Activated naive CD4-positive, alpha-beta T cell treated with anti-CD3 and anti-CD28 coated beads, Interleukin-2, amount 50 U/mL, for 16 hours (primary cell): Measurements from ENCODE around the gene TMEM54.
"Not testable (repeated sequence)": the region's sequence is repeated elsewhere in the genome, so short reads cannot be mapped to it uniquely, and the experiment has no call there.

ENCODE experiments used
- DNase-seq: peaks from one replicate; pipeline ENCODE4 v3.0.0-alpha.2; 2020

Gene TMEM54

DNA sequence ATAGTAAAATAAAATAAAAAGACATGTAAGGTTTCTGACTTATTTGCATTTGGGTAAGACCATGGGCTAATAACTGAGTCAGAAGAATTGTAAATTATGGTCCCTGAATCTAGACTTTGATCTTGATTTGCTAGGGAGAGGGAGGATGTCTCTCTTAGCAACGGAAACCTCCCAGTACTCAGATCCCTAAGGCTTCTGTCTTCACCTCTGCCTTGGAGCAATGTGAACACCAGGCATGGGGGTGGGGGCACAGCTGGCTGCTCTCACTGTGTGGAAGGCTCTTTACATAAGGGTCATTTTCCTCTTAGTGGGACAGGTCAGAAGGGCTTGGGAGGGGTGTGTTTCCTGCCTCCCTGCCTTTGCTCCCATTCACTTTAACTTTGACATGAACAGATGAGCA is 17.0 kb upstream of the TMEM54 start:
- DNase-seq, result no peak

DNA sequence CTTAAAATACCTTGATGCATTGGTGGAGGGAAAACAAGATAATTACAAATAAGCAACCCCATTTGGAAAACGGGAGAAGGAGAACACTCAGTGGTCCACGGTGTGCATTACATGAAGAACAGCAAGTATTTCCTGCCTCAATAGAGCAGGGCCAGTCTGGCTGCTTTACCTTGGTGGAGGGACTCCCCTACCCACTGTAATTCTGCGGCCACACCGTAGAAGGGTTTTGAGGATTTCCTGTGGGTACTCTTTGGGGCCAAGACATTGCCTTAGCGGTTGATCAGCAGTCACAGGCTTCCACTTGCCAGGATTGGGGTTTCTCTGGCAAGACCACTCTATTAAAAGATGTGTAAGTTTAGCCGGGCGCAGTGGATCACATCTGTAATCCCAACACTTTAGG is 16.3 kb upstream of the TMEM54 start:
- no peak for DNase-seq

DNA sequence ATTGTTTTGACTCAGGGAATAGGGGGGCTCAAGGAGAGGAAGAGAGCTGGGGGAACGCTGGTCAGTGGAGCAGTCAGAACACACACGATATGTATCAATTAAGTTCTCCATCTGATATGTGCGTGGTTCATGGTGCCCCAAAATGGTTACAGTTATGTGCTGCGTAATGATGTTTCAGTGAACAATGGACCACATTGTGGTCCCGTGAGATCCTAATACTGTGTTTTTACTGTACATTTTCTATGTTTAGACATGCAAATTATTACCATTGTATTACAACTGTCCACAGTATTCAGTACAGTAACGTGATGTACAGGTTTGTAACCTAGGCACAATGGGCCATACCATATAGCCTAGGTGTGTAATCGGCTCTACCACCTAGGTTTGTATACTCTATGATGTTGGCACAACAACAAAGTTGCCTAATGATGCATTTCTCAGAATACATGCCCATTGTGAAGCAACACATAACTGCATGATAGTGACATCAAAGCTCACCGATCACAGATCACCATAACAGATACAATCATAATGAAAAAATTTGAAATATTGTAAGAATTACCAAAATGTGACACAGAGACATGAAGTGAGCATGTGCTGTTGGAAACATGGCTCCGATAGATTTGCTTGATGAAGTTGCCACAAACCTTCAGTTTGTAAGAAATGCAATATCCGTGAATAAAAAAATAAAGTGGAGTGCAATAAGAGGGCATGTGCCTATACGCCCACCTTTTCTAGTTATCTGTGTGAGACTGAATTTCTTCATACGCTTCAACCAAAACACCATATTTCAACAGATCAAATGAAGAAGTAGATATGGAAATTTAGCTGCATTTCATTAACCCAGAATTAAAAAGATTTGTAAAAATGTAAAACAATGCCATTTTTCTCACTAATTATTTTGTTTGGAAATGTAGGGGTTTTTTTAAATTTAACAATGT is 14.8 kb upstream of the TMEM54 start:
- no peak for DNase-seq

DNA sequence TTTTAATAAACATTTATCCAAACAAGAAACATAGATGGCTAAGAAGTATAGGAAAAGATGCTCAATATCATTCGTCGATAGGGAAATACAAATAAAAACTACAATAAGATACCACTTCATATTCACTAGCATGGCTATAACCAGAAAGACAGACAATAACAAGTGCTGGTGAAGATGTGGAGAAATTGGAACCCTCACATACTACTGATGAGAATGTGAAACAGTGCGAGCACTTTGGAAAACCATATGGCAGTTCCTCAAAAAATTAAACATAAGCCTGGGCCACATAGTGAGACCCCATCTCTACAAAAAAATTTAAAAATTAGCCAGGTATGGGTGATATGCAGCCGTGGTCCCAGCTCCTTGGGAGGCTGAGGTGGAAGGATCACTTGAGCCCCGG is 9.1 kb upstream of the TMEM54 start:
- DNase-seq, result no peak

DNA sequence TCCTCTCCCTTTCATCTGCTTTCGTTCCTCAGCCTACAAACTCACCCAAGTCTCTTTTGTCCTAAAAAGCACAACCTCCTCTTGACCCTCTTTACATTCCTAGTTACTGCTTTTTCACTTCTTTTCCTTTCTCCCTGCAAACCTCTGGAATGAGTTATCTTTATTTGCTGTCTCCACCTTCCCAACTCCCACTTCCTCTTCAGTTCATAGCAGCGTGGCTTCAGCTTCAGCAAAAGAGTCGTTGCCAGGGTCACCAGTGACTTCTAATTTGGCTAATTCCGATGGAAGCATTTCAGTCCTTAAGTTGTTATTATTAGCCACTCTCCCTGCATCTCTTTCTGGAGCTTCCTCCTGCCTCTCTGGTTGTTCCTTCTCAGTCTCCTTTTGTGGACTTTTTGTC is 6.2 kb upstream of the TMEM54 start:
- no peak for DNase-seq

DNA sequence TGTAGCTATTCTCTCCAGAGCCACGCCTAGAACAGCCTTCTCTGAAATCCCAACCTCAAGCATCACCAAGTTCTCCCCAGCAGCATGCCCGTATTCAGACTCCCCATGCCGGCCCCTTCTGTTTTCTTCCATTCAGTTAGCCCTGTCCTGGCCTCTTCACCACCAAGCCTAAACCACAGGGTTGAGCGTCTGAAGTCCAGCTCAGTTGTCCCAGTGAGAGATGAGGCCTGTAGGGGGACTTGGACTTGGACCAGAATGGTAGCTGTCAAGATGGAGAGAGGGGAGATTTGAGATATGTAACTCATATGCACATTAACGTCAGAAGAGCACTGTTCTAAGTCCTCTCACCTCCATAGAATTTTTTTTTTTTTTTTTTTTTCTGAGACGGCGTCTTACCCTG is 5.5 kb upstream of the TMEM54 start:
- DNase-seq, result no peak

DNA sequence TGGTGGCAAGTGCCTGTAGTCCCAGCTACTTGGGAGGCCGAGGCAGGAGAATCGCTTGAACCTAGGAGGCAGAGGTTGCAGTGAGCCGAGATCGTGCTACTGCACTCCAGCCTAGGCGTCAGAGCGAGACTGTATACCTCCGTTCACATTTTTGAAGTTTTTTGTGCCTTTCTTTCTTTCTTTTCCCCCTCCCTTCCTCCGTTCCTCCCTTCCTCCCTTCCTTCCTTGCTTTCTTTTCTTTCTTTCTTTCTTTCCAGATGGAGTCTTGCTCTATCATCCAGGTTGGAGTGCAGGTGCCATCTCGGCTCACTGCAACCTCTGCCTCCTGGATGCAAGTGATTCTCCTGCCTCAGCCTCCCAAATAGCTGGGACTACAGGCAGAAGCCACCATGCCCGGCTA is 4.4 kb upstream of the TMEM54 start:
- DNase-seq, result not testable (repeated sequence)

DNA sequence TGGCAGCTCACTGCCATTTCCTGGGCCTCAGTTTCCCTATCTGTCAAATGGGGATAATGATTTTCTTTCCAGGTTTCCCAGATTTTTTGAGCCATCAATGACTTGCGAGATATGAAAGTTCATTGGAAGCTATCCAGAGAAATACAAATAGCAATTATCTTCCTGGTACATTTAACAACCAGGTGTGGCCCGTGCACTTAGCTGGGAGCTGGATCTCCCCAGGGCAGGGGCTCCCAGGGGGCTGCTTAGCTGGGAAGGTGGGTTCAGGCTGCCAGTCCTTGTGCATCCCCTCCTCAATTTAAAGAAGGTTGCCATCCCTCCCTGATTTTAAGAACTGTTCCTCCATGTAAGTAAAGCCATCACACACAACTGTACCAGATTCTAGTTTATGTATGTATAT is 3.6 kb upstream of the TMEM54 start:
- DNase-seq, result no peak

DNA sequence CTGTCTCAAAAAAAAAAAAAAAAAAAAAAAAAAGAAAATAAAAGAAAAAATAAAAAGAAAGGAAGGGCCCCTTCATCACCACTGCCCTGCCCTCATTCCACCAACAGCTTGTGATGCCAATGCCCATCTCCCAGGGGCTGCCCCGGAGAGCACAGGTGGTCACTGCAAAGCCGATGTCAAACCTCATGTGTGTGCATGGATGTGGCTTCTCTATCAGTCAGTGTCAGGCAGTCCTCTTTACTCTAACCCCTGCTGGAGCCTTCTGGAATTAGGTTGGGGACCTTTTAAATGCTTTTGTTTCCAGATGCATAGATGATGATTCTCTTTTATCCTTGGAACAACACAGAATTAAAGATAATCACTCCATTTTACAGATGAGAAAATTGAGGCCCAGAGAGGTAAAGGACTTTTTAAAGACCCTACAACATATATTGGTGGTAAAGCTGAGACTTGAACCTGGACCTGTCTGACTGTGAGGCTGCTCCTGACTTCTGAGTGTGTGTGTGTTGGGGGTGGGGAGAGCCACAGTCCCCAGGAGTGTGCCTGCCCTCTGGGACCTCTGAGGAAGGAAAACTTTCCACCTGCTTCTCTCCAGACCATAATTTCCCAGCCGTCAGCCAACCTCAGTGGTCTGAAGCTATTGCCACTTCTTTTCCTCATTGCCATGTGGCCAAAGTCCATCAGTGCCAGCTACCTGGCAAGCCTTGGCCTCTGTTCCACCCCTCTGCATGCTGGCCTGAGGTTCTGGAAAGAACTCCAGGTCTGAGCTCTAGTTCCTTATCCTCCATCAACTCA is 3.0 kb upstream of the TMEM54 start:
- DNase-seq, result no peak

DNA sequence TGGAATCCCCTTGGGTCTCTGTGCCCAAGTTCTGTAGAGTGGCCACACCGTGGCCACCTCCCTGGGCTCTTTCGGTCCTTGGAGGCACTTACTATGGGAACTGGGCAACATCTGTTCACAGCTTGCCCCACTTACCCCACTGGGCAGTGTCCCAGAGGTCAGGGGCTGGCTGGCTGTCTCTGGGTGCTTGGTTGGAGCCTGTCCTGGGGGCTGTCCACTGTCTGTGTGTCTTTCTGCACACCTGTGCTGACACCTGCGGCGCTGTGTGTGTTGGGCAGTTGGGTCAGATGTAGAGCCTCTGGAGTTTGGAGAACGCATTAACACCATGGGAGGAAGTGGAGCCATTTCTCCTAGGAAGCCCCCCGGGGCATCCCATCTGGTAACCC is 1.3 kb upstream of the TMEM54 start:
- no peak for DNase-seq

DNA sequence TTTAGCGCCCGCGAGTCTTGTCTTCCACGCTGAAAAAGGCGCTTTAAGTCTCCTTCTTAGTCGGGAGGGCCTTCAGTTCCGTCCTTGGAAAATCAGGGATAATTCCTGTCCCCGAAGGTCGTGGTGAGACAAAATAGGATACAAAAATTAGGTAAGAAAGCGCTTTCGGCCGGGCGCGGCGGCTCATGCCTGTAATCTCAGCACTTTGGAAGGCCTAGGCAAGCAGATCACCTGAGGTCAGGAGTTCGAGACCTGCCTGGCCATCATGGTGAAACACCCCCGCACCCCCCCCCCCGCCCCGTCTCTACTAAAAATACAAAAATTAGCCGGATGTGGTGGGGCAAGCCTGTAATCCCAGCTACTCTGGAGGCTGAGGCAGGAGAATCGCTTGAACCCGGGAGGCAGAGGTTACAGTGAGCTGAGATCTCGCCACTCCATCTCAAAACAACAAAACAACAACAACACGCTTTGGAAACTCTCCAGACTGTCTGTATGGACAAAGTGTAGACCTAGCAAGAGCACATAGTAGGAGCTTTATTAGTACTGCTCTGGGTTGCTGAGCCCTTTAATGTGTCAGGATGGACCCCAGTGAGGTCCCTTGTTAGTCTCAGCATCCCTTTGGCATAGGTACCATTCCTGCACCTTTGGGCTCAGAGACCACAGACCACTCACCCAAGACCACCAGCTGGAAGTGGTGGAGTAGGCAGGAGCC is 790 bp upstream of the TMEM54 start:
- DNase-seq, result no peak

DNA sequence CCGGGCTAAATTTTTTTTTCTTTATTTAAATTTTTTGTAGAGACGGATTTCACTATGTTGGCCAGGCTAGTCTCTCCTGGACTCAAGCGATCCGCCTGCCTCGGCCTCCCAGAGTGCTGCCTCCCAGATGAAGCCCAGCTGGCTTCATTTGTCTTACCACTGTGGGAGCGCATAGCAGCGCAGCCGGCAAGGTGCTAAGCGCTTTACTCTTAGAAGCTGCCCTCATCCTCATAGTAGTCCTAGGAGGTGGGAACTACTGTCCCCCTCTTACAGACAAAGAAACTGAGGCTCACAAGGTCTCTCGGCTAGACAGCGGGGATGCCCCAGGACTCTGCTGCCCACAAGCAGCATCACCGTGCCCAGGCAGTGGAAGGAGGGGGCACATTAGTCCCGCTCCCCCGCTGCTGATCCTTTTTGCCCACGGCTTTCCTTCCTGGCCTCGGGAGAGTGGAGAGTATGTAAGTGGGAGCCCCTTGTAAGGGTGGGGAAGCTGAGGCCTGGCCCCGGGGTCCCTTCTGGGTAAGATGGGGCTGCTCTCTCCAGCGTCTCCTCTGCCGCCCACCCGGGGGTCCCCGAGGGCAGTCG is 726 bp downstream of the TMEM54 start:
- DNase-seq, result no peak

DNA sequence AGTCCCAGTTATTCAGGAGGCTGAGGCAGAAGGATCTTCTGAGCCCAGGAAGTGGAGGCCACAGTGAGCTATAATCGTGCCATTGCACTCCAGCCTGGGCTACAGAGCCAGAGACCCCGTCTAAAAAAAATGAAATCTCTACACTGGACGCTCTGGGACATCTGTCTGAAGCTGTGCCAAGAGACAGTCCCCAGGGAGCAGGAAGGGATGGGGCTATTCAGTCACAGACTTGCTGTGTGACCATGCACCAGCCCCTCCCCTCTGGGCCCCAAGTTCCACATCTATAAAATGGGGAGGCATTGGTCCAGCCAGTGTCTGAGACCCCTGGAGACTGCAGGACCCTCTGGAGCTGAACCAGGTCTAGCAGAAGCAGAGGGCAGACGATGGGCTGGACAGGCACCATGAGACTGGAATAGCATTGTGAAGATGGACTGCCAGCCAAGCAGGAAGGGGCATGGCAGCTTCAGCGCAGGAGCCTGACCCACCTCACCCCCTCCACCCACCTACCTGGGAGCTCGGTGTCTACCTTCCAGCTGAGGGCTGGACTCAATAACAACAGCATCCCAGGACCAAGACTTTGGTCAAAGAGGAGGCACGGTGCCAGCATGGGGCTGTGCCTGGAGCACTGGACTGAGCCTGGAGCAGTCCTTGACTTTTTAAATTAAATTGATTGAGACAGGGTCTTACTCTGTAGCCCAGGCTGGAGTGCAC is 1.4 kb downstream of the TMEM54 start:
- no peak for DNase-seq

DNA sequence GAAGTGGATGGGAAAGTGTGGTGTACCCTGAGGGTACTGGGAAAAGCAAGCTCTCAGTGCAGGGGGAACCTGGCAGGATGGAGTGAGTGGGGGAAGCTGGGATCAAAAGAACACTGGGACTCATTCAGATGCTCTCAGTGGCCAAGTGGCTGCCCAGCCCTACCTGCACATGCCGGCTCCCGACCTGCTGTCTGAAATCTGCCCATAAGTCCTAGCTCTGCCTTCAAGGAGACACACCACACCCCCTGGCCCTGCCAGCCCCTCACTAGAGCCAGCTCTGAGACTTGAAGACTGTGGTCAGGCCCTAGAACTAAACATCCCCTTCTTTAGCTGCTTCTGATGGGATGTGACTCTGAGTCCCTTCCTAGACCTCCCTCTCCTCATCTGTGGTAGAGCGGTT is 2.2 kb downstream of the TMEM54 start:
- no peak for DNase-seq

DNA sequence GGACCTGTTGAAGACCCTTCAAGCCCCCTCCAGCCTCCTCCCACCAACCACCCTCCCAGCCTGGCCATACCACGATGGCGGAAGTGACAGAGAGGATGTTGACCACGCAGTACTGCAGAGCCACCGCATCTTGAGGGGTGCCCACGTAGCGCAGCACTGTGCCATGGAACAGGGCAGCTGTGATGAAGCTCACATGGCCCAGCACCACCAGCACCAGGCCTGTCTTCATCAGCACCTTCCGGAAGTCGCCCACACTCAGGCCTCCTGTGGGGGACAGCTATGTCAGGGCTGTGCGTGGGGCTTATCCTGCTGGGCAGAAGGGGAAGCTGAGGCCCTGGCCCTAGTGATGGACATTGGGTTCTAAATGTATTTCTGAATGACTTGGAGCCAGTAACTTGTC is 3.1 kb downstream of the TMEM54 start:
- no peak for DNase-seq

DNA sequence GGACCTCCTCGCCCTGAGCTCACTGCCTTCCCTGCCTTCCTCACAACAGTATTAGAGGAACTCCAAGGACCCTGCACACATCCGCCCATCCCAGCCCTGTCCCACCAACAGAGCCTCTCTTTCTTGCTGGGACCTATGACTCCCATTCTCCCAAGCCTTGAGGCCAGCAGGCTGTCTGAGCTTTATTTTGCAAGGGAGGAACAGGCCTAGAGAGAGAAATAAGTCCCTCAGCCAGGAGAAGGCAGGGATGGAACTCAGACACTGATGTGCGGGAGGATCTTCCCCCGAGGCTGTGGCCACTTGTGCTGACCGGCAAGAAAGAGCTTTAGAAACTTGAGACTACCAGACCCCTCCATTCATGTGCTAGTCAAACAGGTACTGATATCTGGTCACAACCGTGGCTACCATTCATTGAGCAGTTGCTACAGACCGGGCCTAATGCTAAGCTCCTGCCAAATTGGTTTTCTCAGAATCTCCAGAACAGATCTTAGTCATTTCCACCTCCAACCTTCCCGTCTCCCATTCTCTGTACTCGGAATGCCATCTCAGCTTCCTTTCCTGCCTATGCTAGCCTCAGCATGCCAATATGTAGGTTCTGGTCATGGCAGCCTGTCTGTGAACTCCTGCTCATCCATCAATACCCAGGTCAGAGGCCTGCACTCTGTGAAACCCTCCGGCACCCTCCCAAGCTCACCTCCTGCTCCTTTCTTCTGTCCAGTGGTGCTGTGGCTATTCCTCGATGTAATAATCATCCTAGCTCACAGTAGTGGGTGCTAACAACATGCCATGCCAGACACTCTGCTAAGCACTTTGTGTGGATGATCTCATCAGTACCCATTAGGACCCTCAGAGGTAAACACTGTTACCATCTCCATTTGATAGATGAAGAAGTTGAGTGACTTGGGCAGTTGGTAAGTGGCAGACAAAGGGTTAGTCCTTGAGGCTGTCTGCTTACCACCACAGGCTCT is 3.8 kb downstream of the TMEM54 start:
- DNase-seq, result no peak

DNA sequence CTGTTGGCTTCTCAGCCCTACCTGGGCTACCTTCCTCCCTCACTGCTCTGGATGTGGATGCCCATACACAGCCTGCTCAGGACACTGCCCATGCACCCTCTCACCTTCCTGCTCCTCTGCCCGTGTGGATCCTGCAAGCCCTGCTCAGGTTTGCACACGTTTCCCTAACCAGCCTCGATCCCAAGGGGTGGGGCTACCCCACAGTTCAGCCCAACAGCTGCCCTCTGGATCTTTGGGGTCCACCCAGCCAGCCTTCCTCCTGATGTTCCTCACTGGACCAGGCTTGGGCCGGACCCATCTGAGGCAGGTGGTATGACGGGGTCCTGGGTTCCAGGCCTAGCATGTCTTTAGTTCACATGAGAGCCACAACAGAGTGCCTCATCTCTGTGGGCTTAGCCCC is 4.7 kb downstream of the TMEM54 start:
- no peak for DNase-seq

DNA sequence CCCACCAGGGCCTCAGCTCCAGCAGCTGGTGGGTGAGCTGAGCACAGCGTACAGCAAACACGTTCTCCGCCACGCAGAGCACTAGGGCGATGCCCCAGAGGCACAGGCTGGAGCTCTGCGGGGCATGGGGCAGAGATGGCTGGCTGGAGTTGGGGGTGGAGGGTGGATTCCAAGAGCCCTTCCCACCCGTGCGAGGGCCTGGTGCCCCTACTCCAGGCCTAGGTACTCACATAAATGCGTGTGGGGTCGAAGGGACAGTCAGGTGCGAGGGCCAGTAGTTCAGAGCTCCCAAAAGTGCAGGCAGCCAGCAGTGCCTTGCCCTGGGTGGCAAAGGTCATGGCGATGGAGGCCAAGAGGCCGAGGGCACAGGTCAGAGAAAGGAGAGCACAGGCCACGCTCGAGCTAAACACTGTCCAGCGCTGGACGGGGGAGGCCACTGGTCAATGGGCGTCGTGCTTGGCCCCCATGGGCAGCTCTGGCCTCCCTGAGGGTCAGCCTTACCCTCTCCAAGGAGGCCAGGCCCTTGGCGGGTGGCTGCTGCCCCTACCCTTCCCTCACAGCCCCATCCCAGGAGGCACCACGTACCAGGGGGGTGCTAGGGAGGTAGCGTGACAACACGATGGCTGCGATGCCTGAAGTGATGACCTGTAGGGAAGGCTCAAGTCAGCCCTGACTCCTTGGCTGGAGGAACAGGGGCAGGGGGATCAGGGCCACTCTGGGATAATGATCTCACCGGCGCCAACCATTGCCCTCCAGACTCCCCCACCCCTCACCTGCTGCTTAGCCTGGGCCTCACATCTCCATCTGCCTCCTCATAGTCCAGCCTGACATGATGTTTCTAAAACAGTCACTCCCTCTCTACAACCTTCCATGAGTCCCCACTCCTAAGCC is 5.6 kb downstream of the TMEM54 start:
- DNase-seq, result no peak

DNA sequence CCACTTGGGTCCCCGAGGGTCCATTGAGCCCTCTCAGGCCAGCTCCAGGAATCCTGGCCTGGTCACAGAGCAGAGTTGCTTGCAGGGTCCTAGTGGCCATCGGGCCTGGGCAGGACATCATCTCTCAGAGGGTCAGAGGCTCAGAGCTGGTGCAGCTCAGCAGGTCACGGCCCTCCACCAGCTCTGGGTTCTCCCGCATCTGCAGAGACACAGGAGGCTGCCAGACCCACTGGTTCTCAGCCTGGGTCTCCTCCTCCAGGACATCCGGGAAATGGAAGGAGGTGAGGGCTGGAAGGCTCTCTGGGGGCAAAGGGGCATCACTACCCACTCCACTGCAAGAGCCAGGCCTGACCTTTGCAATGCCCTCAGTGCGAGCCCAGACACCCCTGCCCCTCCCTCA is 6.5 kb downstream of the TMEM54 start:
- no peak for DNase-seq

DNA sequence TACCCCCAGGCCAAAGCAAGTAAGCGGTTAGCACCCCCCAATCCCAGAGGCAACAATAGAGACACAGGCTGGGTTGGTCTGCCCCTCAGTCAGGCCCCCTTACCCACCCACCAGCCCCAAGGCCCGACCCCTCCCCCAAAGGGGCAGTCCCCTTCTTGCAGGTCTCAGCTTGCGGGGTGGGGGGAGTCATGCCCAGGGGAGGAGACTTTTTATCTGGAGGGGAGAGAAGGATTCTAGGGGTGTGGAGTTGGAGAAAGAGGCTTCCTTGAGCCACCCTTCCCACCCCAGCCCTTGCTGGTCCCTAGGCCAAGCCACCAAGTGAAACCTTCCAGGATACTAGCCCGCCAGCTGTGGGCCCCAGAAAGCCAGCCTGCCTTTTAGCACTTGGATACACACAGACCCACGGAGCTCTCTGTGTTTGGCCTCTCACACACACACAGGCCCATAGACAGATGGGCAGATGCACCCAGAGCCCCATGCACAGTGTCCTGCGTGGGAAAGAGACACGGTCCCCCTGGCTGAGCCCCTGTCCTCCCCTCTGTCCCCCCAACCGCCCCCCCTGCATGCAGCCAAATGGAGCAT is 7.1 kb downstream of the TMEM54 start:
- DNase-seq, result no peak
